GM10266 (cell line): ENCODE measurements around the gene CORO2A.
"Not testable (repeated sequence)": the region's sequence is repeated elsewhere in the genome, so short reads cannot be mapped to it uniquely, and the experiment has no call there.

Source experiments
- DNase-seq: peaks from one replicate; pipeline ENCODE4 v3.0.0; 2012; ENCODE audit errors: extremely low spot score
- TF ChIP-seq, protein P1 (sequence below): IDR thresholded peaks from 2 replicates; pipeline ENCODE4 v1.5.1; 2012; ENCODE audit warnings: mild to moderate bottlenecking, low read depth; ENCODE audit not compliant: control insufficient read depth, insufficient read depth; ENCODE audit errors: missing control alignments

CORO2A gene

DNA sequence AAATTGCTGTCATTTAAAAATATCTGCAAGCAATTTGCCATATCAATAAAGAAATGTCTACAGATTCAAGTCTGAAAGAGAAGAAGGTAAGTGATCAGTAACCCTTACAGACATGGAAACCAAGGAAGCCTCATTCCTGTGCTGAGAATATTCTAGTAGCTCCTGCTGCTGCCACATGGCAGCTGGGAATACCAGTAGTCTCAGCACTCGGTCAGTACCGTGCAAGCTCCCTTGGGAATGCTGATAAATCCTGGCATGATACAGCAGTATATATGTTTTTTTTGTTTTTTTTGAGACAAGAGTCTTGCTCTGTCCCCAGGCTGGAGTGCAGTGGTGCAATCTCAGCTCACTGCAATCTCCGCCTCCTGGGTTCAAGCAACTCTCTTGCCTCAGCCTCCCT, 108.0 kb downstream of the CORO2A start:
- no peak for DNase-seq
- TF ChIP-seq, protein P1, sequence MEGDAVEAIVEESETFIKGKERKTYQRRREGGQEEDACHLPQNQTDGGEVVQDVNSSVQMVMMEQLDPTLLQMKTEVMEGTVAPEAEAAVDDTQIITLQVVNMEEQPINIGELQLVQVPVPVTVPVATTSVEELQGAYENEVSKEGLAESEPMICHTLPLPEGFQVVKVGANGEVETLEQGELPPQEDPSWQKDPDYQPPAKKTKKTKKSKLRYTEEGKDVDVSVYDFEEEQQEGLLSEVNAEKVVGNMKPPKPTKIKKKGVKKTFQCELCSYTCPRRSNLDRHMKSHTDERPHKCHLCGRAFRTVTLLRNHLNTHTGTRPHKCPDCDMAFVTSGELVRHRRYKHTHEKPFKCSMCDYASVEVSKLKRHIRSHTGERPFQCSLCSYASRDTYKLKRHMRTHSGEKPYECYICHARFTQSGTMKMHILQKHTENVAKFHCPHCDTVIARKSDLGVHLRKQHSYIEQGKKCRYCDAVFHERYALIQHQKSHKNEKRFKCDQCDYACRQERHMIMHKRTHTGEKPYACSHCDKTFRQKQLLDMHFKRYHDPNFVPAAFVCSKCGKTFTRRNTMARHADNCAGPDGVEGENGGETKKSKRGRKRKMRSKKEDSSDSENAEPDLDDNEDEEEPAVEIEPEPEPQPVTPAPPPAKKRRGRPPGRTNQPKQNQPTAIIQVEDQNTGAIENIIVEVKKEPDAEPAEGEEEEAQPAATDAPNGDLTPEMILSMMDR = no peak

DNA sequence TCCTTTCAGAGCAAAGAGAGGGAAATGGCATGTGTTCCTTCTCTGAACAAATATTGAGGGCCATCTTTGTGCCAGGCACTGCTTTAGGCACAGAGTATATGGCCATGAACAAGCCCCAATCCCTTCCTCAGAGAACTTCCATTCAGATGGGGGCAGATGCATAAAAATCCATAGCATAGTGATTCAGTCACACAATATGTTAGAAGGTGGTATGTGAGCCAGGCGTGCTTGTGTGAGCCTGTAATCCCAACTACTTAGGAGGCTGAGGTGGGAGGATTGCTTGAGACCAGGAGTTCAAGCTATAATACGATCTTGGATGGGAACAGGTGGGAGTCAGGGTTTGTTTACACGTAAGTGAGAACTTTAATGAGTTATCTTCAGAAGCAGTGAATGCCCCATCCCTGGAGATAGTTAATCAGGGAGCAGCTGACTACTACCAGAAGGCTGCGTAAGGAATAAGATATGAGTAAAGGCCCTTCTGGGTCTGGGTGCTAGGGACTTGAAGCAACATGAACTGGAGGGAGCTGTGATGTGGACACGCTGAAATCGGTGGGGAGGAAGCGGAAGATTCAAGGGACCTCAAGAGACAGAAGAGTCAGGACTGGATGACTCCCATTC, 108.8 kb downstream of the CORO2A start:
- TF ChIP-seq, protein P1 = no peak
- DNase-seq = no peak

DNA sequence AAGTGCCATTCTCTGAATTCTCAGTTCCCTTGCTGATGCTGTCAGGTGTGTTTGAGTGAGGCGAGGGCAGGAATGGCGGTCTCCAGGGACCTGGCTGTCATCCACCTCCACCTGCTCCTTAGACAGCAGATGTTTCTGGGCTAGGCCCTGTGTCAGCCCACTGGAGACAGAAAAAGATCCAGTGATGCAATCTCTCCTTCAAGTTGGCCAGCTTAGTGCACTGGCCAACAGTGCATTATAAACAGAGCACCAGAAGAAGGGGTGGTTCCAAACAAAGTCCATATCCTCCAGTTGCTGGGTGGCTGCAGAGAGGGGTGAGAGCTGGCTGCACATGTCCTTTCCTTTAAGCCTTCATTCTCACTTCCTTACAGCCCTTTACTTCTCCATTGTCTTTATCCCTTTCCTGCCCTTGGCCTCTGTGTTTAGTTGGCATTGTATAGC, 109.4 kb downstream of the CORO2A start:
- TF ChIP-seq, protein P1 = no peak
- DNase-seq = no peak

DNA sequence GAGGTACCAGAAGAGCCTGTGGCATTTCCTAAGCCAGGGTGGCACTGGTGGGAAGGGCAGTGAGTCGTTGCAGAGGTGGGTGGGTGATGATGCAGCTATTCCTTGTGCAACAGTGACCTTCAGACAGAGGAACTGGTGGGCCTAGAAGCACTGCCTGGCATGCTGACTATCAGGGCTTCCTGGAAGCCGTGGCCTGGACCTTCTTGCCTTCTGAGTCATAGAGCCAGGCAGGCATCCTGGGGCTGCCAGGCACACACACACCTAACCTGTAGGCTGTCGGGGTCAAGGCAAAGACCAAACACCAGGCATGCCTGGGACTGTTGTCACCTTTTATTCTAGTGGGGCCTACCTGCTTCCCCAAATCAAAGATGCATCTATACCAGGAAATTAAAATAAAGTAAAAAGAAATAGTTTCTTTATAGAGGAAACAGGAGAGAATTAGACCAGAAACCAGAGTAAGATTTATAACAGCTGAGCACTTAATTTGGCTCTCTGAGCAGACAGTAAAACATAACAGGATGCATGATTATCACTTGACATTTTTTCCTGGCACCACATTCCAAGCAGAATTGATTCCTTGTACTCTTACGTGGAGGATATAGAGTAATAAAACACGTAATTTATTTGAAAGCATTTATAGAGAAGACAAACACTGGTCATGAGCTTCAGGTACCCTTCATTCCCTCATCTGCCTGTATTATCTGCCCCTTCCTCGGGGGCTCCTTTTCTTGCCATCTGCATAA, 110.8 kb downstream of the CORO2A start:
- DNase-seq = no peak
- TF ChIP-seq, protein P1 = no peak

DNA sequence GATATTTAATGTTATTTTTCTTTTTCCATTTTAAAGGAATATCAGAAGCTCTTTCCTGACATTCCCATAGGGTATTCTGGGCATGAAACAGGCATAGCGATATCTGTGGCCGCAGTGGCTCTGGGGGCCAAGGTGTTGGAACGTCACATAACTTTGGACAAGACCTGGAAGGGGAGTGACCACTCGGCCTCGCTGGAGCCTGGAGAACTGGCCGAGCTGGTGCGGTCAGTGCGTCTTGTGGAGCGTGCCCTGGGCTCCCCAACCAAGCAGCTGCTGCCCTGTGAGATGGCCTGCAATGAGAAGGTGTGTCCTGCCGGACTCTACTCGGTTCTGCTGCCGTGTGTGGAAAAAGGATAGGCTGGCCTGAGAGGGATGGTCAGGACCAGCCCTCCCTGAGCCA, 111.7 kb downstream of the CORO2A start:
- TF ChIP-seq, protein P1 = no peak
- DNase-seq = no peak

DNA sequence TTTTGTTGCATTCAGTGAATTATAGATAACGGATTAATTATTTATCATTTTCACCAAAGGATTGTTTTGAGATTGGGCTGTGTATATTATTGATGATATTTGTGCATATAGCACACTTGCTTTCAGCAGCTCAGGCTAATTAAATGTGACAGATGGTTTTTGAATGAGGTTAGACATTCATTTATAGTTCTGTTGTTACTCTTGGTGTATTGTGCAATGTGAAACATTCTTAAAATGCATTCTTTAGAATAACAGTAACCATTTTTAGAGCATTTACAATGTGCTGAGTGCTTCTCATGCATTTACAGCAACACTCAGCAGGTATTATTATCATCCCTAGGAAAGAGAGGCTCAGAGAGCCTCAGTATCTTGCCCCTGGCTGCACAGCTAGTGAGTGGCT, 112.1 kb downstream of the CORO2A start:
- no peak for DNase-seq
- TF ChIP-seq, protein P1 = no peak

DNA sequence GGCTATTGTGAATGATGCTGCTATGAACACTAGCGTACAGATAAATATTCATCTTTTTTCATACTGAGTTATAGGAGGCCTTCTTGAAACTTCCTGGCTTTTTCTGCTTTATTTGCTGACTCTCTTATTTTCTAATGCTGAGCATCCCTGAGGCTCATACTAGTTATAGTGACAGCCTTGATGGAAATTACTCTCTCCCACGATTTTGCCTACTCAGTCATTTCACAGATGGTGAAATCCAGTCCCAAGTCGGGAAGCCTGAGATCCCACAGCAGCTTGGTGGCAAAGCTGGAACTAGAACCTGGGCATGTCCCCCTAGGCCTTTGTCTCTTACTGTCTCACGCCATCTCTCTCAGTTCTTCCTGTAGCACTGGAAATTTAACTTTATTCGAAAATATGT, 113.5 kb downstream of the CORO2A start:
- DNase-seq = no peak
- TF ChIP-seq, protein P1 = no peak

DNA sequence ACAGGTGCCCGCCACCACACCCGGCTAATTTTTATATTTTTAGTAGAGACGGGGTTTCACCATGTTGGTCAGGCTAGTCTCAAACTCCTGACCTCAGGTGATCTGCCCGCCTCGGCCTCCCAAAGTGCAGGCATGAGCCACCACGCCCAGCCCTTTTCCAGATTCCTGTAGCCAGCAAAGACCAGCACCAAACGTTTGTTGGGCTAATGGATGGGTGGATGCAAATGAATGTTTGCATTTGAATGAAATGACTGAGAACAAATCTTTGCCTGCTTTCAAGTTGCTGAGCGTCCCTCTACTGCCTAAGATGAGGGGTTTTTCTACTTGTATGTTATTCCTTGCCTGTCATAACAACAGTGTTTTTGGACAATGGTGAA, 115.9 kb downstream of the CORO2A start:
- DNase-seq = not testable (repeated sequence)
